DND-41 (cell line): ENCODE measurements around the gene FSHR.

Experiments used
- CTCF ChIP-seq: IDR thresholded peaks from 2 replicates; pipeline ENCODE4 v1.5.1; 2012; ENCODE audit warnings: borderline replicate concordance, low read length, moderate library complexity, mild to moderate bottlenecking; ENCODE audit not compliant: poor library complexity, severe bottlenecking; ENCODE audit errors: extremely low read depth
- EZH2 ChIP-seq: IDR thresholded peaks from 3 replicates; pipeline ENCODE4 v1.6.1; 2012; ENCODE audit warnings: borderline replicate concordance, low read depth, mild to moderate bottlenecking, moderate library complexity, low read length, inconsistent platforms; ENCODE audit not compliant: severe bottlenecking

GRCh38 chr2:49002750-49003149 lies 151.6 kb downstream of the FSHR start:
- TF ChIP-seq CTCF (no peak), EZH2 (no peak)
